Osteocyte (in vitro differentiated cells): ENCODE measurements around the gene ARMC12. TPM values are rescaled to one million over a fixed set of nuclear protein-coding genes. Genes with fewer than 3 reads are reported as not detected.

Experiments used
- DNase-seq: peaks from one replicate; pipeline ENCODE4 v3.0.0; 2021; ENCODE audit warnings: mixed read lengths; ENCODE audit not compliant: unreplicated experiment; ENCODE audit errors: extremely low spot score
- H3K27ac Mint-ChIP-seq: one replicate; pipeline ENCODE4 v1.8.0; 2021; ENCODE audit warnings: mild to moderate bottlenecking, mixed read lengths; ENCODE audit not compliant: unreplicated experiment
- H3K27me3 Mint-ChIP-seq: one replicate; pipeline ENCODE4 v1.8.0; 2021; ENCODE audit warnings: mixed read lengths; ENCODE audit not compliant: unreplicated experiment
- H3K36me3 Mint-ChIP-seq: one replicate; pipeline ENCODE4 v1.8.0; 2021; ENCODE audit warnings: mixed read lengths; ENCODE audit not compliant: unreplicated experiment
- H3K4me1 Mint-ChIP-seq: one replicate; pipeline ENCODE4 v1.8.0; 2021; ENCODE audit warnings: mixed read lengths; ENCODE audit not compliant: unreplicated experiment
- H3K4me3 Mint-ChIP-seq: one replicate; pipeline ENCODE4 v1.8.0; 2021; ENCODE audit warnings: mild to moderate bottlenecking, moderate library complexity, mixed read lengths; ENCODE audit not compliant: unreplicated experiment
- H3K9me3 Mint-ChIP-seq: one replicate; pipeline ENCODE4 v1.8.0; 2021; ENCODE audit warnings: mixed read lengths; ENCODE audit not compliant: unreplicated experiment
- total RNA-seq: library from RNA; stranded (reverse); gene quantifications from 2 replicates; pipeline ENCODE4 v1.2.1, GENCODE V29; 2021
- TF ChIP-seq, protein P1 (sequence below): fragments of 200-600 bp; sonication (generic); IDR thresholded peaks from 2 replicates; pipeline ENCODE4 v1.5.0; 2021; ENCODE audit warnings: antibody characterized with exemption, mild to moderate bottlenecking, moderate library complexity

Gene ARMC12
- total RNA-seq, 1 donor from 2014 or later: 2.5 TPM

DNA sequence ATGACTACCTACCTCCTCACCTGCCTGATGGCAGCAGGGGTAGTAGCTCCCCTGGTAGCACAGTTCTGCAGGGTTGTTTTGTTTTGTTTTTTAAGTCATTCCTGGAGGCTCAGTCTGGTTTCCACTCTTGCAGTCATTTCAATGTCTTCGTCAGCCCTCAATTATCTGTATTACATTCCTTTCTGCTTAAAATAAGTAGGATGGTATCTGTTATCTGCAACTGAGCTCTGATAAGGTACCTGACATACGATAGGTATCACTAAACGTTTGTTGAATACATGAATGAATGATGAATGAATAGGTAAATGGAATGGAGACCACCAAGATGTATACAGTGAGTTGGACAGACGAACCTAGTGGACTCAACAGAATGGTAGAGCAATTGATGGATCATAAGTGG lies 32.4 kb downstream of the ARMC12 start:
- Mint-ChIP-seq H3K27ac (no peak overlapping the region), H3K36me3 (peaks cover 2% of the 10 kb centered on the region), H3K9me3 (no peaks in the 10 kb centered on the region), H3K27me3 (peaks cover 48% of the 10 kb centered on the region), H3K4me1 (peaks cover 3% of the 10 kb centered on the region), H3K4me3 (no peak overlapping the region)
- TF ChIP-seq, protein P1, sequence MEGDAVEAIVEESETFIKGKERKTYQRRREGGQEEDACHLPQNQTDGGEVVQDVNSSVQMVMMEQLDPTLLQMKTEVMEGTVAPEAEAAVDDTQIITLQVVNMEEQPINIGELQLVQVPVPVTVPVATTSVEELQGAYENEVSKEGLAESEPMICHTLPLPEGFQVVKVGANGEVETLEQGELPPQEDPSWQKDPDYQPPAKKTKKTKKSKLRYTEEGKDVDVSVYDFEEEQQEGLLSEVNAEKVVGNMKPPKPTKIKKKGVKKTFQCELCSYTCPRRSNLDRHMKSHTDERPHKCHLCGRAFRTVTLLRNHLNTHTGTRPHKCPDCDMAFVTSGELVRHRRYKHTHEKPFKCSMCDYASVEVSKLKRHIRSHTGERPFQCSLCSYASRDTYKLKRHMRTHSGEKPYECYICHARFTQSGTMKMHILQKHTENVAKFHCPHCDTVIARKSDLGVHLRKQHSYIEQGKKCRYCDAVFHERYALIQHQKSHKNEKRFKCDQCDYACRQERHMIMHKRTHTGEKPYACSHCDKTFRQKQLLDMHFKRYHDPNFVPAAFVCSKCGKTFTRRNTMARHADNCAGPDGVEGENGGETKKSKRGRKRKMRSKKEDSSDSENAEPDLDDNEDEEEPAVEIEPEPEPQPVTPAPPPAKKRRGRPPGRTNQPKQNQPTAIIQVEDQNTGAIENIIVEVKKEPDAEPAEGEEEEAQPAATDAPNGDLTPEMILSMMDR: no peak
- DNase-seq: no peak

DNA sequence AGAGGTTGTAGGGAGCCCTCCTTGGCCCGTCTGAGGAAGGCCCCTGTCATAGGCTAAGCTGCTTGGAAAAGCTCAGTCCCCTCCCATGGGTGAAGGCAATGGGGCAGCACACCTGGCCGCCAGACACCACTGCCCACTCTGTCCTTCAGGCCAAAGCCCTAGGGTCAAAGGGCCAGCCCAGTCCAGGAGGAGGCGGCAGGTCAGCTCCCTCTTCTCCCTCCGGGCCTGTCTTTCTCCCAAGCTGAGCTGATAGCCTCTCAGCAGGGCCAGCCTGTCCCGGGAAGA lies 34.5 kb downstream of the ARMC12 start:
- H3K27ac Mint-ChIP-seq: no peak overlapping the region
- no peak for DNase-seq

DNA sequence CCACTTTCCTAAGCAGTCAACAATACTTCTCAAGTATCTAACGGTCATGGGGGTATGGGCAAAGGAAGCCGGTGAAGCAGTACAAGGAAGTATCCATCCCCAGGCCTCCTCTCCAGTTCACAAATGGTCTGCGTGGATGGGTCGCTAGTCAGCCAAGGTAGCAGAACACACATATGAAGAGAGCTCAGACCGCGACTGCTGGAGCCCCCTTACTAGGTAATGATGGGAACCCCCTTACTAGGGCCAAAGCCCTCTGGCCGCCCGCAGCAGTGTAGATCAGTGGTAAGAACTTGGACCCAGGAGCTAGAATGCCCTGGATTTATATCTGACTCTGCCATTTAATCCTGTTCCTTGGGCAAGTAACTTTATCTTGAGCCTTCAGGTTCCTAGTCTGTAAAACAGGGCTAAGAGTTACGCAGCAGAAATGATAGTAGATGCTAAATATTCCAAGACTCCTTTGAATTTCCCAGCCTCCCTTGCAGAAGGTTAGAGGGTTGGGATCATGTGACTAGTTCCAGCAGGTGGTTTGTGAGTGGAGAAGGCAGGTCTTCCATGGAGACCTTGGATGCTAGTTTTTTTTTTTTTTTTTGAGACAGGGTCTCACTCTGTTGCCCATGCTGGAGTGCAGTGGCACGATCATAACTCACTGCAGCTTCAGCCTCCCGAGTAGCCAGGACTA lies 37.4 kb downstream of the ARMC12 start:
- no peak overlapping the region for H3K4me3 Mint-ChIP-seq
- TF ChIP-seq, protein P1: no peak
- no peak for DNase-seq
- no peaks in the 10 kb centered on the region for H3K36me3 Mint-ChIP-seq
- peaks cover 4% of the 10 kb centered on the region for H3K4me1 Mint-ChIP-seq
- H3K27me3 Mint-ChIP-seq: peaks cover 21% of the 10 kb centered on the region
- no peaks in the 10 kb centered on the region for H3K9me3 Mint-ChIP-seq
- H3K27ac Mint-ChIP-seq: no peak overlapping the region

More for the DNA sequence above, 34.5 kb downstream of the ARMC12 start:
- Mint-ChIP-seq H3K9me3 (no peaks in the 10 kb centered on the region), H3K27me3 (peaks cover 42% of the 10 kb centered on the region), H3K4me1 (no peaks in the 10 kb centered on the region), H3K36me3 (no peaks in the 10 kb centered on the region), H3K4me3 (no peak overlapping the region)
- TF ChIP-seq, protein P1: no peak

DNA sequence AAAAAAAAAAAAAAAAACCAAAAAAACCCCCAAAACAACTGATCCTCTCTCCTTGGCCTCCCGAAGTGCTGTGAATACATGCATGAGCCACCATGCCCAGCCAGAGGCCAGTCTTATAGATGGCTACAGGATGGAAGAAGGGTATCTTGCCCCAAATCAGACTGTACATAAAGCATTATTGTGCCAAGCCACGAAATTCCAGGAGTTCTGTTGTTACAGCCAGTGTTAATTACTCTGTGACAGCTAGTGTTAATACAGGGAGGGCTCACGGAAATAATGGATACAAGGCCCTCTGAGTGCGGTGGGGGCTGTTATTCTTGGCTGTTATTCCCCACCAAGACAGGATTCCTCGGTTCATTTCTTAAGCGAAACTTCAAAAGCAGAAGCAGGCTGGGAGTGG lies 38.2 kb downstream of the ARMC12 start:
- no peak for DNase-seq
- TF ChIP-seq, protein P1: no peak
- peaks cover 4% of the 10 kb centered on the region for H3K4me1 Mint-ChIP-seq
- H3K27me3 Mint-ChIP-seq: peaks cover 20% of the 10 kb centered on the region
- no peaks in the 10 kb centered on the region for H3K9me3 Mint-ChIP-seq
- no peak overlapping the region for H3K4me3 Mint-ChIP-seq
- H3K27ac Mint-ChIP-seq: no peak overlapping the region
- no peaks in the 10 kb centered on the region for H3K36me3 Mint-ChIP-seq

DNA sequence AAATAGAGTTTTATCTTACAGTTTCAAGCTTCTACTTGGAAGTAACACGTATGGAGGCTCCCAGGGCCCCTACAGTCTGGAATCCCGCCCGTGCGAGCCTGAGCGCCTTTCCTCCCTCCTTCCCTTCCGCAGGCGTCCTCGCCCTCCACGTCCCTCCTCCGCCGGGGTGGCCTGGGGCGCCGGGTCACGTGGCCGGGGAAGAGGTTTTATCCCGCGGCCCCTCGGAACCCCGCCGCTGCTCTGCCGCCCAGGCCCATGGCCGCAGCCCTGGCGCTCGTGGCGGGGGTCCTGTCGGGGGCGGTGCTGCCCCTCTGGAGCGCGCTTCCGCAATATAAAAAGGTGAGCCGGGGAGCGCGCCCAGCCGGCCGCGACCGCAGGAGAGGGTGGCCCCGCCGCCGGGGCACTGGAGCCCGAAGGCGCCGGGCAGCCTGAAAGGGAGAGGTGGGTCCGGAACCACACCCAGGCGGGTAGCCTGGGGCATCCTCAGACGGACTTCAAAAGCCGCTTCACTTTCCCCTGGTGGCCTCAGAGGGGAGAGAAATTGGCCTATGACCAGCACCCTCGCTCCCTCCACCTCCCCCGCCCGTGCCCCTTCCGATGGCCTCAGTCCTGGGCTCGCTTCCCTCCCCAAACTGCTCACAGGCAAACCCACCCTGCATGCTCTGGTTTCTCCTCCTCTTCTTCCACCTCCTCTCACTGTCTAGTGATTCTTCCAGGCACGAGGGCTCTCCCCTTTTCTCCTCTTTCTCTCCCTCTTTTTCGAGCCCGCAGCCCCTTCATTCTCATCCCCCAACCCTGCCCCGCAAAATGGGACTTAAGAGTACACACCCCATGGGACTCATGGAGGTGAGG lies 39.8 kb downstream of the ARMC12 start, which contains the start of gene CLPSL2:
Gene CLPSL2 (plus strand): TSS at position 235 of the 852 bp plus-strand sequence. CDS start 21 bp downstream, at position 256.
- no peak for DNase-seq
- Mint-ChIP-seq H3K36me3 (no peaks in the 10 kb centered on the region), H3K4me1 (peaks cover 4% of the 10 kb centered on the region), H3K27ac (no peak within 1 kb of the TSS), H3K27me3 (peaks cover 23% of the 10 kb centered on the region), H3K4me3 (peak within 1 kb of the TSS; percentile 72), H3K9me3 (no peaks in the 10 kb centered on the region)
- TF ChIP-seq, protein P1: no peak
